ENCODE data around the gene TRPM4. TPM values are rescaled to one million over a fixed set of nuclear protein-coding genes. Genes with fewer than 3 reads are reported as not detected.
A peak's percentile ranks its signal among the peaks of the same experiment; 100 is the strongest.
"Not testable (repeated sequence)": the region's sequence is repeated elsewhere in the genome, so short reads cannot be mapped to it uniquely, and the experiment has no call there.

Gene TRPM4
- total RNA-seq, 4 donors from 2014 or later = 228 to 419 (median 258) TPM

GRCh38 chr19:49125025-49125731 is 32.4 kb upstream of the TRPM4 start:
- Histone ChIP-seq H3K9me3 (no peaks in the 10 kb centered on the region), H3K27ac (peak overlapping the region in 3 of 4 donors; percentile 34 to 50 (median 46)), H3K4me3 (peak overlapping the region in 1 of 4 donors; percentile 30), H3K36me3 (no peaks in the 10 kb centered on the region), H3K27me3 (no peaks in the 10 kb centered on the region), H3K4me1 (peaks cover 0 to 21% (median 6%) of the 10 kb centered on the region in 4 donors)
- TF ChIP-seq POLR2A (IDR thresholded peaks at IDR 0.05) = peak in 1 of 2 donors; percentile 38
- TF ChIP-seq CTCF (IDR thresholded peaks at IDR 0.05) = no peak
- DNase-seq = peak in 2 of 3 donors; percentile 79 to 88

GRCh38 chr19:49126575-49126974 is 31.0 kb upstream of the TRPM4 start:
- H3K4me3 ChIP-seq = no peak overlapping the region
- H3K36me3 ChIP-seq = no peaks in the 10 kb centered on the region
- no peaks in the 10 kb centered on the region for H3K9me3 ChIP-seq
- no peaks in the 10 kb centered on the region for H3K27me3 ChIP-seq
- DNase-seq = no peak
- H3K27ac ChIP-seq = no peak overlapping the region
- peaks cover 0 to 19% (median 5%) of the 10 kb centered on the region in 4 donors for H3K4me1 ChIP-seq
- TF ChIP-seq POLR2A (IDR thresholded peaks at IDR 0.05) (no peak), CTCF (IDR thresholded peaks at IDR 0.05) (no peak)

- Histone ChIP-seq H3K27ac (peak overlapping the region in 1 of 4 donors; percentile 84), H3K4me1 (peaks cover 0 to 19% (median 5%) of the 10 kb centered on the region in 4 donors), H3K4me3 (peak overlapping the region in 3 of 4 donors; percentile 24 to 45 (median 41))
- DNase-seq, H3K36me3 ChIP-seq, H3K27me3 ChIP-seq, H3K9me3 ChIP-seq: not testable (repeated sequence)
Measured at GRCh38 chr19:49127225-49127624, 30.4 kb upstream of the TRPM4 start.

GRCh38 chr19:49127674-49128544 is 29.7 kb upstream of the TRPM4 start:
- Histone ChIP-seq H3K9me3 (no peaks in the 10 kb centered on the region), H3K36me3 (no peaks in the 10 kb centered on the region), H3K4me1 (peaks cover 0 to 21% (median 5%) of the 10 kb centered on the region in 4 donors), H3K27ac (peak overlapping the region in 3 of 4 donors; percentile 72 to 84 (median 74)), H3K4me3 (peak overlapping the region; percentile 24 to 53 (median 46)), H3K27me3 (no peaks in the 10 kb centered on the region)
- peak; percentile 92 to 99 (median 97) for DNase-seq
- TF ChIP-seq CTCF (IDR thresholded peaks at IDR 0.05) (peak in 3 of 6 experiments; percentile 45 to 58 (median 50)), POLR2A (IDR thresholded peaks at IDR 0.05) (no peak)

- H3K4me1 ChIP-seq = peaks cover 0 to 29% (median 5%) of the 10 kb centered on the region in 4 donors
- DNase-seq = no peak
- H3K27ac ChIP-seq = peak overlapping the region in 2 of 4 donors; percentile 57 to 84
- TF ChIP-seq CTCF (IDR thresholded peaks at IDR 0.05) = no peak
- H3K36me3 ChIP-seq = no peaks in the 10 kb centered on the region
- H3K4me3 ChIP-seq = peak overlapping the region; percentile 11 to 53 (median 46)
- H3K9me3 ChIP-seq = no peaks in the 10 kb centered on the region
- no peaks in the 10 kb centered on the region for H3K27me3 ChIP-seq
Measured at GRCh38 chr19:49128545-49129237, 28.9 kb upstream of the TRPM4 start.

All from Peyer's patch (tissue), 4 donors.